Measurements from ENCODE around the gene TGM3. TPM values are rescaled to one million over a fixed set of nuclear protein-coding genes. Genes with fewer than 3 reads are reported as not detected.
A peak's percentile ranks its signal among the peaks of the same experiment; 100 is the strongest.

TGM3 gene
- total RNA-seq, 1 donor from 2014 or later = not detected

- no peak for DNase-seq
Measured at GRCh38 chr20:2340136-2340535, 44.3 kb downstream of the TGM3 start.

GRCh38 chr20:2340823-2341222 is 45.0 kb downstream of the TGM3 start:
- DNase-seq = no peak

- no peak for DNase-seq
Measured at GRCh38 chr20:2341336-2341735, 45.5 kb downstream of the TGM3 start.

GRCh38 chr20:2342243-2342642 is 46.4 kb downstream of the TGM3 start:
- DNase-seq = no peak

- no peak for DNase-seq
Measured at GRCh38 chr20:2346188-2346587, 50.4 kb downstream of the TGM3 start.

- no peak for DNase-seq
Measured at GRCh38 chr20:2348336-2348735, 52.5 kb downstream of the TGM3 start.

- DNase-seq = no peak
Measured at GRCh38 chr20:2349801-2350200, 54.0 kb downstream of the TGM3 start.

GRCh38 chr20:2350606-2351005 is 54.8 kb downstream of the TGM3 start:
- no peak for DNase-seq

GRCh38 chr20:2353231-2353630 is 57.4 kb downstream of the TGM3 start:
- DNase-seq = no peak

GRCh38 chr20:2357114-2357513 is 61.3 kb downstream of the TGM3 start:
- no peak for DNase-seq

- DNase-seq = no peak
Measured at GRCh38 chr20:2358006-2358405, 62.2 kb downstream of the TGM3 start.

GRCh38 chr20:2361035-2361593 is 65.3 kb downstream of the TGM3 start:
- no peak for DNase-seq

- no peak for DNase-seq
Measured at GRCh38 chr20:2363187-2363586, 67.4 kb downstream of the TGM3 start.

GRCh38 chr20:2363587-2363986 is 67.8 kb downstream of the TGM3 start:
- peak; percentile 13 for DNase-seq

- peak; percentile 89 for DNase-seq
Measured at GRCh38 chr20:2364044-2364443, 68.2 kb downstream of the TGM3 start.

GRCh38 chr20:2365091-2365490 is 69.3 kb downstream of the TGM3 start:
- DNase-seq = no peak

- no peak for DNase-seq
Measured at GRCh38 chr20:2365666-2366065, 69.9 kb downstream of the TGM3 start.

- no peak for DNase-seq
Measured at GRCh38 chr20:2368621-2369020, 72.8 kb downstream of the TGM3 start.

- no peak for DNase-seq
Measured at GRCh38 chr20:2373098-2373497, 77.3 kb downstream of the TGM3 start.

GRCh38 chr20:2374346-2375125 is 78.7 kb downstream of the TGM3 start:
- DNase-seq = no peak

- DNase-seq = no peak
Measured at GRCh38 chr20:2378893-2379292, 83.1 kb downstream of the TGM3 start.

- DNase-seq = no peak
Measured at GRCh38 chr20:2379511-2380229, 83.9 kb downstream of the TGM3 start.

- no peak for DNase-seq
Measured at GRCh38 chr20:2380601-2381000, 84.8 kb downstream of the TGM3 start, which contains the start of gene TGM6. TSS of gene TGM6 (plus strand) at chr20:2380901. CDS start at chr20:2380969, 68 bp downstream.

GRCh38 chr20:2381303-2381702 is 85.5 kb downstream of the TGM3 start:
- no peak for DNase-seq
